HEK293 (cell line): ENCODE results near the gene TRAK2.

Experiments
- CTCF ChIA-PET: fragments of 350-600 bp; formaldehyde crosslinking; extraction: SDS; loops from one replicate; lab custom pipeline; 2021; ENCODE audit warnings: antibody characterized with exemption; lab: Yijun Ruan, JAX
- POLR2A ChIA-PET: fragments of 300-600 bp; formaldehyde crosslinking; extraction: SDS; loops from one replicate; lab custom pipeline; 2020; ENCODE audit warnings: antibody characterized with exemption, inconsistent platforms; lab: Yijun Ruan, JAX
- H3K27ac ChIP-seq: fragments of 200-500 bp; sonication (Bioruptor generic); 2 replicates; pipeline ENCODE4 v1.5.1; 2014; ENCODE audit warnings: low read depth, low read length, control low read depth, inconsistent platforms; ENCODE audit errors: extremely low read depth
- H3K36me3 ChIP-seq, 2 experiments: fragments of 200-500 bp in 1 of 2; sonication (Bioruptor generic) in 1 of 2; 1 replicate in 1 of 2; 2 replicates in 1 of 2; pipeline ENCODE4 v1.5.1; 2014 to 2017; ENCODE audit warnings: inconsistent platforms in 2 of 2, low read length in 2 of 2; ENCODE audit not compliant: control insufficient read depth in 2 of 2, insufficient read depth in 1 of 2
- H3K4me1 ChIP-seq: fragments of 200-500 bp; sonication (Bioruptor generic); 2 replicates; pipeline ENCODE4 v1.5.1; 2014; ENCODE audit warnings: mild to moderate bottlenecking, low read length, inconsistent platforms; ENCODE audit not compliant: control insufficient read depth, insufficient read depth
- H3K4me3 ChIP-seq: 2 replicates; pipeline ENCODE4 v1.5.1; 2011; ENCODE audit warnings: low read depth, mild to moderate bottlenecking, control low read depth, low read length, moderate library complexity
- H3K9me3 ChIP-seq: fragments of 200-500 bp; sonication (Bioruptor generic); 2 replicates; pipeline ENCODE4 v1.5.1; 2014; ENCODE audit warnings: low read depth, low read length, inconsistent platforms; ENCODE audit not compliant: control insufficient read depth, insufficient read depth
- PBX3 ChIP-seq: sonication (generic); formaldehyde crosslinking; IDR thresholded peaks from 2 replicates; pipeline ENCODE4 v1.8.1; 2022; ENCODE audit warnings: mild to moderate bottlenecking, moderate library complexity, missing genetic modification reagents
- SETDB1 ChIP-seq: IDR thresholded peaks from one replicate; pipeline ENCODE4 v1.6.1; 2017; ENCODE audit warnings: mild to moderate bottlenecking, low read length, moderate library complexity, mixed read lengths; ENCODE audit not compliant: insufficient read length
- ZNF112 ChIP-seq: fragments of 450-650 bp; formaldehyde crosslinking; IDR thresholded peaks from 2 replicates; pipeline ENCODE4 v1.5.0; 2017; ENCODE audit warnings: missing biosample characterization, missing genetic modification characterization
- ZNF138 ChIP-seq: fragments of 450-650 bp; formaldehyde crosslinking; IDR thresholded peaks from 2 replicates; pipeline ENCODE4 v1.5.1; 2016; ENCODE audit warnings: missing biosample characterization, missing genetic modification characterization, borderline replicate concordance
- ZNF221 ChIP-seq: fragments of 450-650 bp; formaldehyde crosslinking; IDR thresholded peaks from 2 replicates; pipeline ENCODE4 v1.5.1; 2017; ENCODE audit warnings: missing biosample characterization, missing genetic modification characterization, borderline replicate concordance
- ZNF24 ChIP-seq: fragments of 450-650 bp; formaldehyde crosslinking; IDR thresholded peaks from 2 replicates; pipeline ENCODE4 v1.5.1; 2016; ENCODE audit warnings: missing biosample characterization, missing genetic modification characterization
- ZNF302 ChIP-seq: fragments of 450-650 bp; formaldehyde crosslinking; IDR thresholded peaks from 2 replicates; pipeline ENCODE4 v1.5.1; 2016; ENCODE audit warnings: missing biosample characterization, missing genetic modification characterization, low read depth
- ZNF341 ChIP-seq: fragments of 450-650 bp; formaldehyde crosslinking; IDR thresholded peaks from 2 replicates; pipeline ENCODE4; 2016; ENCODE audit warnings: low read depth, missing biosample characterization, missing genetic modification characterization
- ZNF433 ChIP-seq: fragments of 450-650 bp; formaldehyde crosslinking; IDR thresholded peaks from 2 replicates; pipeline ENCODE4 v1.5.1; 2016; ENCODE audit warnings: missing biosample characterization, missing genetic modification characterization, low read depth
- ZNF530 ChIP-seq: fragments of 450-650 bp; formaldehyde crosslinking; IDR thresholded peaks from 2 replicates; pipeline ENCODE4 v1.5.1; 2016; ENCODE audit warnings: low read depth, missing biosample characterization, missing genetic modification characterization
- ZNF830 ChIP-seq: fragments of 450-650 bp; IDR thresholded peaks from 2 replicates; pipeline ENCODE4 v1.5.0; 2018; ENCODE audit warnings: missing biosample characterization, missing genetic modification characterization, low read depth, mild to moderate bottlenecking, moderate library complexity
- ZSCAN23 ChIP-seq: fragments of 450-650 bp; formaldehyde crosslinking; IDR thresholded peaks from 2 replicates; pipeline ENCODE4 v1.5.1; 2016; ENCODE audit warnings: missing biosample characterization, missing genetic modification characterization
- TF ChIP-seq, protein P1 (sequence below): fragments of 450-650 bp; formaldehyde crosslinking; IDR thresholded peaks from 2 replicates; pipeline ENCODE4 v1.5.1; 2016; ENCODE audit warnings: missing biosample characterization, missing genetic modification characterization
- TF ChIP-seq, protein P2 (sequence below): fragments of 450-650 bp; formaldehyde crosslinking; IDR thresholded peaks from 2 replicates; pipeline ENCODE4 v1.5.1; 2016; ENCODE audit warnings: missing biosample characterization, missing genetic modification characterization, borderline replicate concordance
- TF ChIP-seq, protein P3 (sequence below): fragments of 450-650 bp; formaldehyde crosslinking; IDR thresholded peaks from 2 replicates; pipeline ENCODE4 v1.5.1; 2016; ENCODE audit warnings: missing biosample characterization, missing genetic modification characterization
- TF ChIP-seq, protein P4 (sequence below): fragments of 450-650 bp; formaldehyde crosslinking; IDR thresholded peaks from 2 replicates; pipeline ENCODE4 v1.5.1; 2016; ENCODE audit warnings: missing biosample characterization, missing genetic modification characterization

Gene TRAK2

DNA sequence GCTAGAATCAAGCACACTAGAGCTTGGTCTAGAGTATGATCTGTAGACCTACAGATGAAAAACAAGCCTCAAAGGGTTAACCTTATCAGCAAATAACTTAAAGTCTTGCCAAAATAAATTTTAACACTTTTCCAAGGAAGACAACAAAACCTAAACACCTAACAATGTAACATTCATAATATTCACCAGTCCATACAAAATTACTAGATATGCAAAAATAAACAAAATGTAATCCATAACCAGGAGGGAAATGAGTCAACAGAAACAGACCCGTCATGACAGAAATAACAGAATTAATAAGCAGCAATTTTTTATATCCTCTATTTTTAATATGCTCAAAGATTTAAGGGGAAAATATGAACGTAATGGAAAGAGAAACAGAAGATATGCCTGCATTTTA lies 36.1 kb downstream of the TRAK2 start (continued):
- TF ChIP-seq, protein P1, sequence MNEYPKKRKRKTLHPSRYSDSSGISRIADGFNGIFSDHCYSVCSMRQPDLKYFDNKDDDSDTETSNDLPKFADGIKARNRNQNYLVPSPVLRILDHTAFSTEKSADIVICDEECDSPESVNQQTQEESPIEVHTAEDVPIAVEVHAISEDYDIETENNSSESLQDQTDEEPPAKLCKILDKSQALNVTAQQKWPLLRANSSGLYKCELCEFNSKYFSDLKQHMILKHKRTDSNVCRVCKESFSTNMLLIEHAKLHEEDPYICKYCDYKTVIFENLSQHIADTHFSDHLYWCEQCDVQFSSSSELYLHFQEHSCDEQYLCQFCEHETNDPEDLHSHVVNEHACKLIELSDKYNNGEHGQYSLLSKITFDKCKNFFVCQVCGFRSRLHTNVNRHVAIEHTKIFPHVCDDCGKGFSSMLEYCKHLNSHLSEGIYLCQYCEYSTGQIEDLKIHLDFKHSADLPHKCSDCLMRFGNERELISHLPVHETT (tag by site-specific recombination): no peak
- TF ChIP-seq, protein P2, sequence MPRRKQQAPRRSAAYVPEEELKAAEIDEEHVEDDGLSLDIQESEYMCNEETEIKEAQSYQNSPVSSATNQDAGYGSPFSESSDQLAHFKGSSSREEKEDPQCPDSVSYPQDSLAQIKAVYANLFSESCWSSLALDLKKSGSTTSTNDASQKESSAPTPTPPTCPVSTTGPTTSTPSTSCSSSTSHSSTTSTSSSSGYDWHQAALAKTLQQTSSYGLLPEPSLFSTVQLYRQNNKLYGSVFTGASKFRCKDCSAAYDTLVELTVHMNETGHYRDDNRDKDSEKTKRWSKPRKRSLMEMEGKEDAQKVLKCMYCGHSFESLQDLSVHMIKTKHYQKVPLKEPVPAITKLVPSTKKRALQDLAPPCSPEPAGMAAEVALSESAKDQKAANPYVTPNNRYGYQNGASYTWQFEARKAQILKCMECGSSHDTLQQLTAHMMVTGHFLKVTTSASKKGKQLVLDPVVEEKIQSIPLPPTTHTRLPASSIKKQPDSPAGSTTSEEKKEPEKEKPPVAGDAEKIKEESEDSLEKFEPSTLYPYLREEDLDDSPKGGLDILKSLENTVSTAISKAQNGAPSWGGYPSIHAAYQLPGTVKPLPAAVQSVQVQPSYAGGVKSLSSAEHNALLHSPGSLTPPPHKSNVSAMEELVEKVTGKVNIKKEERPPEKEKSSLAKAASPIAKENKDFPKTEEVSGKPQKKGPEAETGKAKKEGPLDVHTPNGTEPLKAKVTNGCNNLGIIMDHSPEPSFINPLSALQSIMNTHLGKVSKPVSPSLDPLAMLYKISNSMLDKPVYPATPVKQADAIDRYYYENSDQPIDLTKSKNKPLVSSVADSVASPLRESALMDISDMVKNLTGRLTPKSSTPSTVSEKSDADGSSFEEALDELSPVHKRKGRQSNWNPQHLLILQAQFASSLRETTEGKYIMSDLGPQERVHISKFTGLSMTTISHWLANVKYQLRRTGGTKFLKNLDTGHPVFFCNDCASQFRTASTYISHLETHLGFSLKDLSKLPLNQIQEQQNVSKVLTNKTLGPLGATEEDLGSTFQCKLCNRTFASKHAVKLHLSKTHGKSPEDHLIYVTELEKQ: no peak
- TF ChIP-seq SETDB1: no peak
- no peak for TF ChIP-seq ZNF830 (tag by site-specific recombination)
- no peak for TF ChIP-seq ZNF138 (tag by site-specific recombination)
- TF ChIP-seq ZSCAN23 (tag by site-specific recombination): no peak
- no peak for TF ChIP-seq ZNF24 (tag by site-specific recombination)

GRCh38 chr2:201414099-201415023 lies 36.9 kb downstream of the TRAK2 start:
- CTCF ChIA-PET: interaction anchor here (0.5 to 1.4 kb wide), 3 partner anchors 9 to 191 kb away, joined by 3 to 4 read pairs (median 4); no protein-coding TSS in a partner anchor
- Histone ChIP-seq H3K27ac (no peak overlapping the region), H3K36me3 (no peaks in the 10 kb centered on the region)
- TF ChIP-seq ZNF221 (tag by site-specific recombination): no peak
- no peak for TF ChIP-seq ZNF112 (tag by site-specific recombination)
- no peak for TF ChIP-seq ZNF302 (tag by site-specific recombination)
- TF ChIP-seq PBX3 (CRISPR knock-in tag): no peak
- TF ChIP-seq, protein P3, sequence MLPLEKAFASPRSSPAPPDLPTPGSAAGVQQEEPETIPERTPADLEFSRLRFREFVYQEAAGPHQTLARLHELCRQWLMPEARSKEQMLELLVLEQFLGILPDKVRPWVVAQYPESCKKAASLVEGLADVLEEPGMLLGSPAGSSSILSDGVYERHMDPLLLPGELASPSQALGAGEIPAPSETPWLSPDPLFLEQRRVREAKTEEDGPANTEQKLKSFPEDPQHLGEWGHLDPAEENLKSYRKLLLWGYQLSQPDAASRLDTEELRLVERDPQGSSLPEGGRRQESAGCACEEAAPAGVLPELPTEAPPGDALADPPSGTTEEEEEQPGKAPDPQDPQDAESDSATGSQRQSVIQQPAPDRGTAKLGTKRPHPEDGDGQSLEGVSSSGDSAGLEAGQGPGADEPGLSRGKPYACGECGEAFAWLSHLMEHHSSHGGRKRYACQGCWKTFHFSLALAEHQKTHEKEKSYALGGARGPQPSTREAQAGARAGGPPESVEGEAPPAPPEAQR (tag by site-specific recombination): no peak
- no peak for TF ChIP-seq ZNF341 (tag by site-specific recombination)
- TF ChIP-seq, all 188 proteins: peak for 0
- peaks cover 22% of the 10 kb centered on the region for H3K4me1 ChIP-seq
- no peak overlapping the region for H3K4me3 ChIP-seq
- H3K9me3 ChIP-seq: no peaks in the 10 kb centered on the region
- POLR2A ChIA-PET: no interaction called here

GRCh38 chr2:201413552-201413951 lies 37.7 kb downstream of the TRAK2 start:
- H3K36me3 ChIP-seq: no peaks in the 10 kb centered on the region
- ChIA-PET POLR2A (no interaction called here), CTCF (interaction anchor here (0.7 to 1.4 kb wide), 2 partner anchors 8 to 45 kb away, joined by 3 to 4 read pairs; no protein-coding TSS in a partner anchor)
- H3K27ac ChIP-seq: no peak overlapping the region
- peaks cover 20% of the 10 kb centered on the region for H3K4me1 ChIP-seq
- H3K4me3 ChIP-seq: no peak overlapping the region
- H3K9me3 ChIP-seq: no peaks in the 10 kb centered on the region
- no peak for TF ChIP-seq ZNF24 (tag by site-specific recombination)
- TF ChIP-seq, protein P4, sequence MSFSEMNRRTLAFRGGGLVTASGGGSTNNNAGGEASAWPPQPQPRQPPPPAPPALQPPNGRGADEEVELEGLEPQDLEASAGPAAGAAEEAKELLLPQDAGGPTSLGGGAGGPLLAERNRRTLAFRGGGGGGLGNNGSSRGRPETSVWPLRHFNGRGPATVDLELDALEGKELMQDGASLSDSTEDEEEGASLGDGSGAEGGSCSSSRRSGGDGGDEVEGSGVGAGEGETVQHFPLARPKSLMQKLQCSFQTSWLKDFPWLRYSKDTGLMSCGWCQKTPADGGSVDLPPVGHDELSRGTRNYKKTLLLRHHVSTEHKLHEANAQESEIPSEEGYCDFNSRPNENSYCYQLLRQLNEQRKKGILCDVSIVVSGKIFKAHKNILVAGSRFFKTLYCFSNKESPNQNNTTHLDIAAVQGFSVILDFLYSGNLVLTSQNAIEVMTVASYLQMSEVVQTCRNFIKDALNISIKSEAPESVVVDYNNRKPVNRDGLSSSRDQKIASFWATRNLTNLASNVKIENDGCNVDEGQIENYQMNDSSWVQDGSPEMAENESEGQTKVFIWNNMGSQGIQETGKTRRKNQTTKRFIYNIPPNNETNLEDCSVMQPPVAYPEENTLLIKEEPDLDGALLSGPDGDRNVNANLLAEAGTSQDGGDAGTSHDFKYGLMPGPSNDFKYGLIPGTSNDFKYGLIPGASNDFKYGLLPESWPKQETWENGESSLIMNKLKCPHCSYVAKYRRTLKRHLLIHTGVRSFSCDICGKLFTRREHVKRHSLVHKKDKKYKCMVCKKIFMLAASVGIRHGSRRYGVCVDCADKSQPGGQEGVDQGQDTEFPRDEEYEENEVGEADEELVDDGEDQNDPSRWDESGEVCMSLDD (tag by site-specific recombination): no peak
- TF ChIP-seq, protein P2: no peak
- no peak for TF ChIP-seq ZNF433 (tag by site-specific recombination)
- no peak for TF ChIP-seq ZNF530 (tag by site-specific recombination)
